GM12878 (cell line): Measurements from ENCODE around the gene TBC1D1. TPM values are rescaled to one million over a fixed set of nuclear protein-coding genes. Genes with fewer than 3 reads are reported as not detected.

Source experiments
- ATAC-seq: fragments of 200-7000 bp; cut with Tn5 transposase; 3 replicates; pipeline ENCODE4 v1.9.1; 2020; ENCODE audit warnings: mild to moderate bottlenecking, moderate library complexity
- BruUV-seq: library from RNA; stranded (reverse); fragments of 400-500 nt; replicated peaks from 2 replicates; lab custom pipeline; 2021; lab: Mats Ljungman, UMichigan
- CTCF ChIA-PET: fragments of 300-600 bp; sonication (Branson Sonifier 250); formaldehyde crosslinking; extraction: SDS; loops from one replicate; lab custom pipeline; 2021; ENCODE audit warnings: inconsistent platforms; lab: Yijun Ruan, JAX
- POLR2A ChIA-PET: fragments of 350-600 bp; formaldehyde crosslinking; extraction: SDS; loops from one replicate; lab custom pipeline; 2021; ENCODE audit warnings: inconsistent platforms; lab: Charles Lee
- RAD21 ChIA-PET: fragments of 300-600 bp; sonication (Branson Sonifier 250); formaldehyde crosslinking; loops from one replicate; lab custom pipeline; 2023; ENCODE audit warnings: antibody characterized with exemption; ENCODE audit not compliant: unreplicated experiment; lab: Charles Lee
- SMC1A ChIA-PET: fragments of 300-600 bp; sonication (Branson Sonifier 250); formaldehyde crosslinking; loops from one replicate; lab custom pipeline; 2023; ENCODE audit not compliant: unreplicated experiment, uncharacterized antibody; lab: Charles Lee
- DNase-seq: peaks from one replicate; pipeline ENCODE4 v3.0.0-alpha.2; 2011; ENCODE audit warnings: low read depth, low spot score
- FAIRE-seq: peaks from 3 replicates; lab custom pipeline; 2011; peaks lifted over from hg19 to GRCh38; lab: Jason Lieb, UNC
- H2AFZ ChIP-seq: 2 replicates; pipeline ENCODE4 v1.6.0; 2011; ENCODE audit warnings: low read depth, low read length, control low read depth; ENCODE audit not compliant: control insufficient read depth
- H3K27ac ChIP-seq: 2 replicates; pipeline ENCODE4 v1.5.1; 2011; ENCODE audit warnings: control low read depth; ENCODE audit not compliant: control insufficient read depth, insufficient read depth
- H3K27me3 ChIP-seq, 2 experiments: replicated peaks in 1 of 2; 2 replicates each; pipeline versions ENCODE4 v1.6.0 to v1.6.1; 2011; ENCODE audit warnings: low read length in 1 of 2; ENCODE audit not compliant: control insufficient read depth in 2 of 2, insufficient read depth in 2 of 2
- H3K36me3 ChIP-seq, 2 experiments: 2 replicates each; pipeline ENCODE4 v1.5.1; 2011; ENCODE audit warnings: low read length in 1 of 2; ENCODE audit not compliant: control insufficient read depth in 2 of 2, insufficient read depth in 2 of 2
- H3K4me1 ChIP-seq: 2 replicates; pipeline ENCODE4 v1.6.1; 2011; ENCODE audit warnings: mild to moderate bottlenecking, low read length, moderate library complexity, mixed read lengths; ENCODE audit not compliant: control insufficient read depth, insufficient read depth
- H3K4me2 ChIP-seq: 2 replicates; pipeline ENCODE4 v1.6.0; 2011; ENCODE audit warnings: control low read depth; ENCODE audit not compliant: control insufficient read depth, insufficient read depth
- H3K4me3 ChIP-seq: fragments of 200-600 bp; sonication (generic); 2 replicates; pipeline ENCODE4 v1.5.1; 2016
- H3K79me2 ChIP-seq: 2 replicates; pipeline ENCODE4 v1.6.0; 2011; ENCODE audit warnings: low read length; ENCODE audit not compliant: control insufficient read depth, insufficient read depth
- H3K9ac ChIP-seq: 2 replicates; pipeline ENCODE4 v1.8.0; 2011; ENCODE audit warnings: low read length, control low read depth, mixed read lengths; ENCODE audit not compliant: control insufficient read depth, insufficient read depth
- H3K9me3 ChIP-seq: replicated peaks from 3 replicates; pipeline ENCODE4 v1.5.1; 2011; ENCODE audit warnings: mild to moderate bottlenecking, low read length; ENCODE audit not compliant: control insufficient read depth, insufficient read depth
- H4K20me1 ChIP-seq: 2 replicates; pipeline ENCODE4 v1.6.0; 2011; ENCODE audit not compliant: control insufficient read depth, insufficient read depth
- FOXK2 ChIP-seq: fragments of 450-650 bp; IDR thresholded peaks from 2 replicates; pipeline ENCODE4 v1.6.1; 2017; ENCODE audit warnings: mild to moderate bottlenecking, moderate library complexity
- JUND ChIP-seq: IDR thresholded peaks from 2 replicates; pipeline ENCODE4 v1.6.1; 2012; ENCODE audit warnings: low read depth, mild to moderate bottlenecking, low read length, improper control_type of control experiment, moderate library complexity
- MEF2B ChIP-seq: fragments of 450-650 bp; IDR thresholded peaks from 2 replicates; pipeline ENCODE4 v1.6.1; 2018; ENCODE audit warnings: mild to moderate bottlenecking, moderate library complexity; ENCODE audit not compliant: partially characterized antibody, poor library complexity, severe bottlenecking
- NFYB ChIP-seq: IDR thresholded peaks from 2 replicates; pipeline ENCODE4 v1.6.1; 2011; ENCODE audit warnings: low read depth, mild to moderate bottlenecking, low read length, improper control_type of control experiment, moderate library complexity; ENCODE audit not compliant: insufficient read depth
- RB1 ChIP-seq: fragments of 450-650 bp; formaldehyde crosslinking; IDR thresholded peaks from 2 replicates; pipeline ENCODE4 v1.6.1; 2017; ENCODE audit warnings: mild to moderate bottlenecking, borderline replicate concordance
- SMC3 ChIP-seq: IDR thresholded peaks from 2 replicates; pipeline ENCODE4 v1.6.1; 2011; ENCODE audit warnings: low read length, improper control_type of control experiment, borderline replicate concordance
- SREBF1 ChIP-seq: IDR thresholded peaks from 2 replicates; pipeline ENCODE4 v1.6.1; 2012; ENCODE audit warnings: mild to moderate bottlenecking, low read length
- STAT3 ChIP-seq: IDR thresholded peaks from 2 replicates; pipeline ENCODE4 v1.6.1; 2011; ENCODE audit warnings: low read depth, low read length, improper control_type of control experiment
- TAF1 ChIP-seq: IDR thresholded peaks from 2 replicates; pipeline ENCODE4 v1.6.1; 2011; ENCODE audit warnings: mild to moderate bottlenecking, low read depth, low read length, borderline replicate concordance
- TCF12 ChIP-seq: IDR thresholded peaks from 2 replicates; pipeline ENCODE4 v1.6.1; 2011; ENCODE audit warnings: low read depth, mild to moderate bottlenecking, low read length
- ZNF207 ChIP-seq: fragments of 450-650 bp; IDR thresholded peaks from 2 replicates; pipeline ENCODE4 v1.6.1; 2014; ENCODE audit warnings: antibody characterized with exemption, mild to moderate bottlenecking, borderline replicate concordance
- ZNF24 ChIP-seq: fragments of 450-650 bp; IDR thresholded peaks from 2 replicates; pipeline ENCODE4 v1.6.1; 2017; ENCODE audit warnings: antibody characterized with exemption, mild to moderate bottlenecking
- ZNF274 ChIP-seq: IDR thresholded peaks from one replicate; pipeline ENCODE4 v1.8.0; 2011; ENCODE audit not compliant: insufficient read length, insufficient read depth
- ZNF384 ChIP-seq: IDR thresholded peaks from 2 replicates; pipeline ENCODE4 v1.6.1; 2012; ENCODE audit warnings: low read depth, mild to moderate bottlenecking, low read length, improper control_type of control experiment, borderline replicate concordance
- ZNF622 ChIP-seq: fragments of 450-650 bp; IDR thresholded peaks from 2 replicates; pipeline ENCODE4 v1.6.1; 2017; ENCODE audit warnings: mild to moderate bottlenecking, inconsistent platforms
- WGBS: methylation state at CpG from one replicate; pipeline ENCODE4 v1.1.6; 2016; ENCODE audit warnings: low lambda C conversion rate; ENCODE audit not compliant: insufficient replicate concordance, insufficient coverage; ENCODE audit errors: missing lambda C conversion rate; 5-methylcytosine and 5-hydroxymethylcytosine counted together
- in situ Hi-C: fragments of 300-500 bp; cut with MboI; formaldehyde crosslinking; loops from 9 replicates; pipeline ENCODE4 v1.14.3; 2018; ENCODE audit warnings: mixed read lengths
- intact Hi-C: fragments of 100-400 bp; cut with micrococcal nuclease; formaldehyde crosslinking; loops from one replicate; pipeline ENCODE4 v1.14.2; 2022; ENCODE audit not compliant: unreplicated experiment
- polyA plus RNA-seq, 11 experiments: library from polyadenylated mRNA; depleted of rRNA in 4 of 11; unstranded in 6 of 11; stranded (reverse) in 5 of 11; fragments of >200 nt; fragmentation: Nextera tagmentation in 4 of 11; fragmentation: Illumina TruSeq in 1 of 11; extraction: Ambion mirVana in 4 of 11; extraction: Trizol in 1 of 11; gene quantifications; 1 replicate in 1 of 11; 2 replicates in 10 of 11; pipeline versions ENCODE4 v1.2.1 to v1.2.3, GENCODE V29; 2011 to 2016; ENCODE audit warnings: inconsistent platforms in 2 of 11, missing spikeins in 2 of 11, low read depth in 1 of 11
- total RNA-seq, 4 experiments: library from RNA; depleted of rRNA in 3 of 4; stranded (reverse); fragments of >200 nt in 3 of 4; fragmentation: Illumina TruSeq in 1 of 4; extraction: Trizol in 1 of 4; gene quantifications; 2 replicates each; pipeline versions ENCODE4 v1.2.1 to v1.2.3, GENCODE V29; 2013 to 2021
- TF ChIP-seq, protein P1 (sequence below): fragments of 450-650 bp; IDR thresholded peaks from 2 replicates; pipeline ENCODE4 v1.6.1; 2016; ENCODE audit warnings: mild to moderate bottlenecking
- TF ChIP-seq, protein P2 (sequence below): IDR thresholded peaks from 2 replicates; pipeline ENCODE4 v1.6.1; 2011; ENCODE audit warnings: low read depth, mild to moderate bottlenecking, low read length, moderate library complexity, borderline replicate concordance; ENCODE audit errors: extremely low read depth
- TF ChIP-seq, protein P3 (sequence below): fragments of 450-650 bp; IDR thresholded peaks from 2 replicates; pipeline ENCODE4 v1.6.1; 2017; ENCODE audit warnings: borderline replicate concordance
- TF ChIP-seq, protein P4 (sequence below): fragments of 450-650 bp; IDR thresholded peaks from 2 replicates; pipeline ENCODE4 v1.6.1; 2017; ENCODE audit warnings: antibody characterized with exemption, mild to moderate bottlenecking, moderate library complexity

The TBC1D1 gene
- total and polyA plus RNA-seq, 10 of the 15 experiments (the other 5 are each of a cell fraction or from before 2014, with no cell fraction given): 5.3 to 102 (median 57.8) TPM

DNA sequence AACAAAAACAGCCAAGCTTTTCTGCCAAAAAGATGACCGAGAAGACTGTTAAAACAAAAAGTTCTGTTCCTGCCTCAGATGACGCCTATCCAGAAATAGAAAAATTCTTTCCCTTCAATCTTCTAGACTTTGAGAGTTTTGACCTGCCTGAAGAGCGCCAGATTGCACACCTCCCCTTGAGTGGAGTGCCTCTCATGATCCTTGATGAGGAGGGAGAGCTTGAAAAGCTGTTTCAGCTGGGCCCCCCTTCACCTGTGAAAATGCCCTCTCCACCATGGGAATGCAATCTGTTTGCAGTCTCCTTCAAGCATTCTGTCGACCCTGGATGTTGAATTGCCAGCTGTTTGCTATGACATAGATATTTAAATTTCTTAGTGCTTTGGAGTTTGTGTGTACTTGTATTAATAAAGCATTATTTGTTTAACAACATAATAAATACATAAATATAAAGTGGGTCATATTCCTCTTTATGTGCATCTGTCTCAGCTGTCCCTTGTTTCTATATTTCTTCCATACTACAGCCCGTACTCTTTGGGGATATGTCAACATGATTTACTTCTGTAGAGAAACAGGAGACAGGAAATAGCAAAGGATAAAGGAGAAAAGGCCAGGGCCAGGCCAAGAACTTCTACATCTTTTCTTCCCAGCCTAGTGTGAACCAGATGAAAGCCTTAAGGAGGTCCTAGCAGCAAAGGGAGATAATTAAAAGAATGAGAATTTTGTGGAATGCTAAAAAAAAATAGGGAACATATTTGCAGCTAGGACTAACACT, 70.0 kb downstream of the TBC1D1 start:
- no peak overlapping the region for H3K4me3 ChIP-seq
- H2AFZ ChIP-seq: no peak overlapping the region
- H3K27ac ChIP-seq: no peak overlapping the region
- no peaks in the 10 kb centered on the region for H3K36me3 ChIP-seq
- no peaks in the 10 kb centered on the region for H4K20me1 ChIP-seq
- ChIA-PET SMC1A (interaction anchor here (1.4 kb wide), 1 partner anchor 15 kb away, joined by 3 read pairs; no protein-coding TSS in a partner anchor), POLR2A (no interaction called here), CTCF (no interaction called here), RAD21 (no interaction called here)
- no peak overlapping the region for H3K4me2 ChIP-seq
- FAIRE-seq (no peak), DNase-seq (no peak), ATAC-seq (no peak)
- no peaks in the 10 kb centered on the region for H3K27me3 ChIP-seq
- no peaks in the 10 kb centered on the region for H3K79me2 ChIP-seq
- no peak overlapping the region for H3K9ac ChIP-seq
- H3K9me3 ChIP-seq: no peaks in the 10 kb centered on the region
- intact Hi-C loops (no loop called here), in situ Hi-C loops (no loop called here)
- WGBS: 69% methylated on average over 5 of the region's 5 CpGs
- no TSS peak for BruUV-seq
- peaks cover 14% of the 10 kb centered on the region for H3K4me1 ChIP-seq
- TF ChIP-seq TCF12 (no peak), ZNF622 (no peak), MEF2B (no peak), FOXK2 (no peak), RB1 (no peak), NFYB (no peak), ZNF274 (no peak), ZNF207 (no peak), SMC3 (no peak), SREBF1 (no peak), ZNF24 (no peak), STAT3 (no peak), JUND (no peak), ZNF384 (no peak), TAF1 (no peak)
- TF ChIP-seq, protein P1, sequence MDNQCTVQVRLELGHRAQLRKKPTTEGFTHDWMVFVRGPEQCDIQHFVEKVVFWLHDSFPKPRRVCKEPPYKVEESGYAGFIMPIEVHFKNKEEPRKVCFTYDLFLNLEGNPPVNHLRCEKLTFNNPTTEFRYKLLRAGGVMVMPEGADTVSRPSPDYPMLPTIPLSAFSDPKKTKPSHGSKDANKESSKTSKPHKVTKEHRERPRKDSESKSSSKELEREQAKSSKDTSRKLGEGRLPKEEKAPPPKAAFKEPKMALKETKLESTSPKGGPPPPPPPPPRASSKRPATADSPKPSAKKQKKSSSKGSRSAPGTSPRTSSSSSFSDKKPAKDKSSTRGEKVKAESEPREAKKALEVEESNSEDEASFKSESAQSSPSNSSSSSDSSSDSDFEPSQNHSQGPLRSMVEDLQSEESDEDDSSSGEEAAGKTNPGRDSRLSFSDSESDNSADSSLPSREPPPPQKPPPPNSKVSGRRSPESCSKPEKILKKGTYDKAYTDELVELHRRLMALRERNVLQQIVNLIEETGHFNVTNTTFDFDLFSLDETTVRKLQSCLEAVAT: no peak
- TF ChIP-seq, protein P2, sequence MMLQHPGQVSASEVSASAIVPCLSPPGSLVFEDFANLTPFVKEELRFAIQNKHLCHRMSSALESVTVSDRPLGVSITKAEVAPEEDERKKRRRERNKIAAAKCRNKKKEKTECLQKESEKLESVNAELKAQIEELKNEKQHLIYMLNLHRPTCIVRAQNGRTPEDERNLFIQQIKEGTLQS: no peak
- TF ChIP-seq, protein P3, sequence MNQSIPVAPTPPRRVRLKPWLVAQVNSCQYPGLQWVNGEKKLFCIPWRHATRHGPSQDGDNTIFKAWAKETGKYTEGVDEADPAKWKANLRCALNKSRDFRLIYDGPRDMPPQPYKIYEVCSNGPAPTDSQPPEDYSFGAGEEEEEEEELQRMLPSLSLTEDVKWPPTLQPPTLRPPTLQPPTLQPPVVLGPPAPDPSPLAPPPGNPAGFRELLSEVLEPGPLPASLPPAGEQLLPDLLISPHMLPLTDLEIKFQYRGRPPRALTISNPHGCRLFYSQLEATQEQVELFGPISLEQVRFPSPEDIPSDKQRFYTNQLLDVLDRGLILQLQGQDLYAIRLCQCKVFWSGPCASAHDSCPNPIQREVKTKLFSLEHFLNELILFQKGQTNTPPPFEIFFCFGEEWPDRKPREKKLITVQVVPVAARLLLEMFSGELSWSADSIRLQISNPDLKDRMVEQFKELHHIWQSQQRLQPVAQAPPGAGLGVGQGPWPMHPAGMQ: no peak
- TF ChIP-seq, protein P4, sequence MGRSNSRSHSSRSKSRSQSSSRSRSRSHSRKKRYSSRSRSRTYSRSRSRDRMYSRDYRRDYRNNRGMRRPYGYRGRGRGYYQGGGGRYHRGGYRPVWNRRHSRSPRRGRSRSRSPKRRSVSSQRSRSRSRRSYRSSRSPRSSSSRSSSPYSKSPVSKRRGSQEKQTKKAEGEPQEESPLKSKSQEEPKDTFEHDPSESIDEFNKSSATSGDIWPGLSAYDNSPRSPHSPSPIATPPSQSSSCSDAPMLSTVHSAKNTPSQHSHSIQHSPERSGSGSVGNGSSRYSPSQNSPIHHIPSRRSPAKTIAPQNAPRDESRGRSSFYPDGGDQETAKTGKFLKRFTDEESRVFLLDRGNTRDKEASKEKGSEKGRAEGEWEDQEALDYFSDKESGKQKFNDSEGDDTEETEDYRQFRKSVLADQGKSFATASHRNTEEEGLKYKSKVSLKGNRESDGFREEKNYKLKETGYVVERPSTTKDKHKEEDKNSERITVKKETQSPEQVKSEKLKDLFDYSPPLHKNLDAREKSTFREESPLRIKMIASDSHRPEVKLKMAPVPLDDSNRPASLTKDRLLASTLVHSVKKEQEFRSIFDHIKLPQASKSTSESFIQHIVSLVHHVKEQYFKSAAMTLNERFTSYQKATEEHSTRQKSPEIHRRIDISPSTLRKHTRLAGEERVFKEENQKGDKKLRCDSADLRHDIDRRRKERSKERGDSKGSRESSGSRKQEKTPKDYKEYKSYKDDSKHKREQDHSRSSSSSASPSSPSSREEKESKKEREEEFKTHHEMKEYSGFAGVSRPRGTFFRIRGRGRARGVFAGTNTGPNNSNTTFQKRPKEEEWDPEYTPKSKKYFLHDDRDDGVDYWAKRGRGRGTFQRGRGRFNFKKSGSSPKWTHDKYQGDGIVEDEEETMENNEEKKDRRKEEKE: no peak
